ENCODE data around the gene FLACC1. TPM values are rescaled to one million over a fixed set of nuclear protein-coding genes. Genes with fewer than 3 reads are reported as not detected.

FLACC1 gene, protein sequence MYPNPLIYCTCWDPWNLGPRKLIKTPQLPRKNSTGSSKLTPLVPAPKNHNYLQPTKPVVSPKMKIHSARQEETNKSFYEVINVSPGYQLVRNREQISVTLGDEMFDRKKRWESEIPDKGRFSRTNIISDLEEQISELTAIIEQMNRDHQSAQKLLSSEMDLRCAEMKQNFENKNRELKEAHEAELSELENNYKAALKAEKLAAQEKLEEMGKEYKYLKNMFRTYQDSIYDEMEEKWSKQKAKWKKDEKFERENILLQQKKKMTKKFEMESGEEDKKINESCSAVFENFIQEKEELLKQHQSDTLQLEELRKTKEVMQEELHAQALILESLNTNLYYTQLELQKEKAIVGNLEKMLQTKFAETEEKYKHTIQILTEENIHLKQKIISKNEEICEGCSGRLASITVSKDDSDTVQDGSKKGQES
- 1.3 and 1.9 TPM in 2 replicates for total RNA-seq

DNA sequence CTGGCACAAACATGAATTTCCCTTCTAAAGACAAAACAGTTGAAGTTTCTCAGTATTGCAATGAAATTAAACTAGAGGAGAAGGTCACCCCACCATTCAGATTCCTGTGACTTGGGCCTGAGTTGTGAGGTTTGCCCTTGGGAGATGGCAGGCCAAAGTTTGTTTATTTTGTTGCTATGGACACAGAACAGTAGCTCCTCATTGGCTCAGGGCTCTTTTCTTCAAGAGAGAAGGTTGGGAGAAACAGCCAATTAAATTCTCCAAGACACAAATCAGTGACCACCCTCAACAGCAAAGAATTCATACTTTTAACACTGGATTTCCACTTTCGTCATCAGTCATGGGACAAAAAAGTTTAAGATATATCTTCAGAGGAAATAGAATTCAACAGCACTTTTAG lies at the start of gene FLACC1:
Gene FLACC1 (minus strand): TSS at position 125 of the 400 bp plus-strand sequence. CDS start 5,941 bp downstream, outside the sequence.

DNA sequence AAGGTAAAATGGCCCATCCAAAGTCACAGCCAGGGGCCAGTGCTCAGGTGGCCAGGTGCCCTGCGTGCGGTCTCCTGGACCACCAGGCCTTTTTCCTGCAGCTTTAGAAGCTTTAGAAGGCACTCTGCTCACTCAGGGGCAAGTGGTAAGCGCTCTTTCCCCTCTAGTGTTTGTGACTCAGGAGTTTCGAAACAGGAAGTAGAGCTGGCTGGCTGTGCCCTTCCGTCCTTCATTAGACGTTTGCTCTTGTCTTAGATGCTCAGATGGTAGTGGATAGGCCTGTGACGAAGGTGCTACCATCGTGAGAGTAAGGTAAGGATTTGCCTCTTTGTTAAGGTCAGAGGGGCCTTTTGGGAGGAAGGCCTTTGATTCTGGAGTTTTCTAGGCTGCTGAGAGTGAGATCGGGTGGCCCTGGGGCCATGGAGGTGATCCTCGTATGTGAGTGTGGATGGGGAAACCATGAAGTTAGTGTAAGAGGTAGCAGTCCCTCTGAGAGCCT lies 96.8 kb downstream of the FLACC1 start, which contains the start of gene CASP8:
Gene CASP8 (plus strand): TSS at position 235 of the 499 bp plus-strand sequence. CDS start 5,951 bp downstream, outside the sequence.

Other genes with a start within 250 kb of the FLACC1 start
- gene CFLAR, start 241.2 kb downstream of the FLACC1 start, total RNA-seq: 135 and 157 TPM in 2 replicates
- gene CASP10, start 174.2 kb downstream of the FLACC1 start, total RNA-seq: 3.1 and 5.7 TPM in 2 replicates
- gene CASP8, start 96.8 kb downstream of the FLACC1 start, total RNA-seq: 28.6 and 29.4 TPM in 2 replicates
- gene TRAK2, start 94.1 kb upstream of the FLACC1 start, total RNA-seq: 97.0 and 98.3 TPM in 2 replicates
- 33.4 and 40.3 TPM in 2 replicates for gene STRADB, start 94.4 kb upstream of the FLACC1 start, total RNA-seq